KG1 (cell line): ENCODE data around the gene GALNT12.

Experiments used
- DNase-seq: peaks from one replicate; lab custom pipeline; 2025; lab: John Stamatoyannopoulos, UW

The GALNT12 gene

DNA sequence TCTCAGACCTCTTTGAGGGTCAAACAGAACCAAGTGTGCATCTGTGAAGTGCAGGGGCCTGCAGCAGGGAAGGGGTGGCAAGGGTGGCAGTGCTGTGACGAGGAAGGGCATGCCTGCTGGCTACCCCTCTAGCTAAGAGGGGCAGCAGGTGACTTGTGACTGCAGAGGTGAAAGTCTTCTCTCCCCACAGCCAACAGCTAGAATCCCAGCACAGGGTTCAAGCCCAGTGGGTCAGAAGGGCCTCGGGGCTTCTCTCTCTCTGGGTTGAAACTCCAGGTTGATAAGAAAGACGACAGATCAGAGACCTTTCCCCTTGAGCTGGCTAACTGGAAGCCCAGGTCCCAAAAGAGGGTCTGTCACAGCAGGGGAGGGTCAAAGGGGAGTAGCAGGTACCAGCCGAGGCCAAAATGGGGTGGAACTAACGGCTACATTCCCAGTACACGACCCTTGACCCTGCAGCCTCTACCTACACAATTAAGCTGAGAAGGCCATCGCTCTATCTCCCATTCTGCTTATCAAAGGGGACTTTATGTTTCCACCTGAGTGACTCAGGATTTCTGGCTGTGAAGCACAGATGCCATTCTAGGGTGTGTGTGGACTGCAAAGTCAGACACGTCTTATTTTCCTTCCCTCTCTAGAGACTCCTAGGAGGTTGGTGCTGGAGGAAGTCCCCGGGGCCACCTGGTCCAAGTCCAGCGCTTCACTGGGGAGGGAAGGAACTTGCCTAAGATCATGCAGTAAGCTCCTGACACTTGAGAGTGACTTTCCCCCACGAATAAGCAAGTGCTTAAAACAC lies 25.7 kb upstream of the GALNT12 start:
- DNase-seq = no peak

DNA sequence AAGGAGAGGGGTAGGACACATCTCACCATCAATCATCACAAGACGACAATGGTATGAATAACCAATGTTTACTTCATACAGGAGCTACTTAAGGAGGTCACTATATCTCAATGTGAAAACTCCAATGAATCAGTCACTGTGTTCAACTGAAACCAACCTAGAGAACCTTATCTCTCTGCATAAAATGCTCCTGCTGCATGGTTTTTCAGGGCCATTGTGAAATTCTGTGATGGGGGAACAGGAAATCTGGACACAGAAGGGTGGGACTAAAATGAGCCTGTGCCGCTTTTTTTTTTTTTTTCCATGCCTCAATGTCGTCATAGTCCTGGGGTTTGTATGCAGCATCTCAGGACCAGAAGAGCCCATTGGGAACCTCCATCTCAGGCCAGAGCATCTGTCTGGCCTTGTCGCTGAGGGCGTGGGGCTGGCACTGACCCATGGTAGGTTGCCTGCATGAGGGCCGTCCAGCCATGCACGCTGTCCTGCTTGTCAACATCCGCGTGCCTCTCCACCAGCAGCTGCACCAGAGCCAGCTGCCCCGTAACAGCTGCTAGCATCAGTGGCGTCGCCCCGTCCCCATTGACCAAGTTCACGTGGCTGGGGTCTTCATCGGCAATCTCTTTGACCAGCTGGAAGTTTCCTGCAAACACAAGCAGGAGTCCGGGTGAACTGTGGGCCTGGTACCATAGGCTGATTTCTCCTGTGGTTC lies 23.8 kb upstream of the GALNT12 start:
- DNase-seq = no peak

DNA sequence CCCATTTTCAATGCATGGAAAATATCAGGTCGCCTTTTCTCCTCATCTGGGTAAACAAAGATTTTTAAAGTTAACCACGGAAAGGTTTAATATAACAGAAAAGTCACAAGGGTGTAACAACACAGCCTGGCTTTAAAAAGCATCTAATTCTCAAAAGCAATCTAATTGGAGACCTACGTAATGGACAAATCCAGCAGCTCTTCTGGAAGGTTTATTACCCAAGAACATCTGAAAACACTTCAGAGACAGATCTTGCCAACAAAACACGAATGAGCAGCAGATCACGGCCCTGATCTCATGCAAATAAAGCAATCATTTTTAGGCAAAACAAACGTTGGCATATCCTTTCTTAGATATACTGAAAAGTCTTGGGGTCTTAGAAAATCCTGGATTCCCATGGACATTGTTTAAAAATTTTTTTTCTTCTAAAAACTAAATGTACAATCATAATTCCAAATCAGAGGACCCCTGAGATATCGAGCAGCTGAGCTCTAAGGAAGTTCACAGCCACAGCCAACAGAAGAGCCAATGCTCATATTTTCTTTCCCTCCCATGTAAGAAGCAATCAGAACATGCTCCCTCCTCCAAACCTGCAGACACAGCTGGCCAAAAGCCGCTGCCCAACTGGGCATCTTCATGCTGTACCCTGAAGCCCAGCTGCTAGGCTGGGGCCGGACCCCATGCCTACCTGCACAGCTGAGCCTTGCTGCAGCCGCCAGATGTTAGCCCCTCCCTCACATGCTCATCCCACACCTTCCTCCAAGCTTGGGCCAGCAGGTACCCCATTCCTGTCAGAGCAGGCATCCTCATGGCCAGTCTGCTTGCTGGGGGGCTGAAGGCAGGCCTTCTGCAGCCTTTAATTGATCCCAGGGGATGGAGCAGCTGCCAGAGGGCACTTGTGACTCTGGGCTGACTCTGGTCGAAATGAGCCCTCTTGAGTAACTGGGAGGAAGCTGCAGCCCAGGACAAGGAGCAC lies 22.4 kb upstream of the GALNT12 start:
- DNase-seq = no peak

DNA sequence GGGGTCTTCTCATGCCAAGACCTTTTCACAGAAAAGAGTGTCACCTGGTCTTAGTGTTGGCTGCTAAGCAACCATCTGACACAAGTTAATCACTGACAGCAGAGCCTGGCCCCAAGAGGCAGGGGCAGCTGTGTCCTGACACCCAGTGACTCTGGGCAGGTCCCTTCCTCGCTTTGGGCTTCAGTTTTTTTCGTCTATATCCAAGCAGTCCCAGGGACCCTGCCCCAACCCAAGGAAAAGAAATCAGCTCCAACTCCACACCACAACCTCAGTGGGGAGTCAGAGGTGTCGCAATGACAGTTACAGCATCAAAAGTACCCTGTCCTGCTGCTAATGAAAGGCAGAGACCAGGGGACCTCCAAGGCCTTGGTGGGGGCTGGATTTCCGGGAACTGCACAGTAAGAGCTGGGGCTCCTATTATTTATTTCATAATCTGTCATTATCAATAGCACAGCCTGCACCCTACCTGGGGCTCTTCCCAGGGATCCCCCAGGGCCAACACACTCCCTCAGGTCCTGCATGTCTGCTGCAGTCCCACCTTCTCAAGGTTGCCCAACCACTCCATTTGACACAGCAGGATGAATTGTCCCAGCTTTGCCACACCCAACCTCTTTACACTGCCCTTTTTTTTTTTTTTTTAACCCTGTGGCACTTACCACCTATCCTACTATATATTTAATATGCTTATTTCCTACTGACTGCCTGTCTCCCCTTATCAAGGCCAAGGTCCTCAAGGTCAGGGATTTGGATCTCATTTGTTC lies 20.5 kb upstream of the GALNT12 start:
- no peak for DNase-seq

DNA sequence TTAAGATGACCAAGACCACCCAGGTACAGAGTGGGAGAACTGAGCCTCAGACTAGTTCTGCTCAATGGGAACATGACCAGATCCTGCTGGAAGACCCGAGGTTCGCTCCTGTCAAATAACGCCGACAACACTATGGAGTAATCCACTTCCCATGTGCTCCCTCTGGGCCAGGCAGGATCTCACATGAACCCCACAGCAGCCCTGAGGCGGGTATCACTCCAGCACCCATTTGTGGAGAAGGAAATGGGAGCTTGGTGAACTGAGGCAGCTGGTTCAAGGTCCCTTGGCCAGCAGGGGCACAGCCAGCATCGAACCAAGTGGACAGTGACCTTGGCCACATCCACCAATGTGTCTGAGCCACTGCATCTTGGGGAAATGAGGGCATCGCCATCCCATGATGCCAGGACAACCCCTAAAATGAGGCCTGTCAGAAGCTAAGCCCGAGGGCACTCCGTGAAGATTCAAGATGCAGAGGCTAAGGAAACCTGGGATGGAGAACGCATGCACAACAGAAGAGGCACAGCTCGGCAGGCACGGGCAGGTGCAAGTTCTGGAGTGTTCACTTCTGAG lies 19.6 kb upstream of the GALNT12 start:
- DNase-seq = no peak

DNA sequence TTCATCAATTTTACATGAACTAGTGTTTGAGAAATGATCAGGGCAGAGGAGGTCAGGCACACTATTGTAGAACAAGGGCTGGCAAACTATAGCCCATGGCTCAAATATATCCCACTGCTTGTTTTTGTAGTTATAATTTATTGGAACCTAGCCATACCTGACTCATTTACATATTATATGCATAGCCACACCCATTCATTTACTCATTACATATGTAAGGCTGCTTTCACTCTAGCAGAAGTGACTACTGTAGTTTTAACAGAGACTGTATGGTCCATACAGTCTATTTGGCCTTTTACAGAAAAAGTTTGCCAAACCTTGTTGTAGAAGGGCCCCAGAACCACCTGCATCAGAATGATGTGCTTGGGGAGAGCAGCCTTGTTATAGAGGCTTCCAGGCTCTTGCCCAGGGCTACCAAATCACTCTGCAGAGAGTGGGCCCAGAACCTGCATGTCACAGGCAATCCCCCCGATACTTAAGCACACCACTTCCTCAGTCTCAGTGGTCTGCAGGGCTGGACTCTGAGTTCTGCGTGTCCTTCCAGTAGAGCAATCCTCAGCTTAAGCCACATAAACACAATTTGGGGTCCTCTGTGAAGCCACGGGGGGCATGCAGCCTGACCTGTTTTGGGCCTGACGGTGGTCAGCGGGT lies 17.9 kb upstream of the GALNT12 start:
- no peak for DNase-seq

DNA sequence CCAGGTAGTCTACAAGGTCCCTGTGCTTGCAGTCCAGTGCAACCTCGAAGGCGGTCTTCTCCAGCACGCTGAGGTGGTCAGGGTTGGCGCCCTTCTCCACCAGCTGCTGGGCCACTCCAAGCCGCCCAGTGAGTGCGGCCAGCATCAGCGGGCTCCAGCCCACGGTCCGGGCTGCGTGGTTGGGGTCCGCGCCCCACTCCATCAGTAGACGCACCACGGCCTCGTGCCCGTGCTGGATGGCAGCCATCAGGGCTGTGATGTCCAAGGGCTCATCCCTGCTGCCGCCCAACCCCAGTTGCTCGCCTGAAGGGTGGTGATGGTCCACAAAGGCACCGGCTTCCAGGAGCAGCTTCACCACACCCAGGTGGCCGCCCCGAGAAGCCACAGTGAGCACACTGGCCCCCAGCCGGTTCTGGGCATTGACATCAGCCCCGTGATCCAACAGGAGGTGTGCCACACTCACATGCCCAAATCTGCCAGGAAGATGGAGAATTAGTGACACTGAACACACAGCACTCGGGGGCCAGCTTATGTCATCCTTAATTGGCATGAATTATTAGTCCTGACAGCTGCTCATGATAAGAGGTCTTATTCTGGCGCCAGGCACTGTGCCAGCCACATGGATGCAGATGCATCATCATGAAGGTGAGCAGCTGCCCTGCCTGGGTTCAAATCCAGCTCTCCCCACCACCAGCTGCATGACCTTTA lies 17.2 kb upstream of the GALNT12 start:
- DNase-seq = no peak

DNA sequence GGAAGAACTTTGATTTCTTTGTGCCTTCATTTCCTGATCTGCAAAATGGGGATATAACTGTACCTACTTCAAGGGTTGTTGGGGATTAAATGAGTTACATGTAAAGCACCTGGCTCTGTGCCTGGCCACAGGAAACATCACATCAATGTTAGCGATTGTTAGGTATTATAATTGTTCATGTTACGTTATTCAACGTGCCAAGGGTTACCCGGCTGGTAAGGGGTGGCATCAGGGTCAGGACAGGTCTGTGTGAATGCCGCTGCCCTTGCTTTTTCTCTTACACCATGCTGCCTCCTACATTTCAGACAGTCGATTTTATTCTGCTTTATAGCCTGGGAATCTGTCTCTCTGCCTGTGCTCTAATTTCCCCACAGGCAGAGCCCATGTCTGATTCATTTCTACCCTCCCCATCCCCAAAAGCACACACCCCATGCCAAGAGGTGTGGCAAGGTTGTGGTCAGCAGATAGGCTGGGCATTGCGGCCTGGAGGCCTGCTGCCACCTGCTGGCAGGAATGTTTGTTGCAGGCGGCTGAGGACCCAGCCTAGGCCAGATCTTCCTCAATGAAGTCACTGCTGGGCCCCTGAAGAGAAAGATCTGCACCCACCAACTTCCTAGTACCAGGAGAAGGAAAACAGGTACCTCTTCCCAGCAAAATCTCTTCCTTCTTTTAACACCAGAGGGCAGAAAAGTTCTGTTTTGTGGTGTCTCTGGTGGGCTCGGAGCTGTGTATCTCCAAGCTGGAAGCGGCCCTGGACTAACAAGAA lies 16.4 kb upstream of the GALNT12 start:
- peak; percentile 30 for DNase-seq

DNA sequence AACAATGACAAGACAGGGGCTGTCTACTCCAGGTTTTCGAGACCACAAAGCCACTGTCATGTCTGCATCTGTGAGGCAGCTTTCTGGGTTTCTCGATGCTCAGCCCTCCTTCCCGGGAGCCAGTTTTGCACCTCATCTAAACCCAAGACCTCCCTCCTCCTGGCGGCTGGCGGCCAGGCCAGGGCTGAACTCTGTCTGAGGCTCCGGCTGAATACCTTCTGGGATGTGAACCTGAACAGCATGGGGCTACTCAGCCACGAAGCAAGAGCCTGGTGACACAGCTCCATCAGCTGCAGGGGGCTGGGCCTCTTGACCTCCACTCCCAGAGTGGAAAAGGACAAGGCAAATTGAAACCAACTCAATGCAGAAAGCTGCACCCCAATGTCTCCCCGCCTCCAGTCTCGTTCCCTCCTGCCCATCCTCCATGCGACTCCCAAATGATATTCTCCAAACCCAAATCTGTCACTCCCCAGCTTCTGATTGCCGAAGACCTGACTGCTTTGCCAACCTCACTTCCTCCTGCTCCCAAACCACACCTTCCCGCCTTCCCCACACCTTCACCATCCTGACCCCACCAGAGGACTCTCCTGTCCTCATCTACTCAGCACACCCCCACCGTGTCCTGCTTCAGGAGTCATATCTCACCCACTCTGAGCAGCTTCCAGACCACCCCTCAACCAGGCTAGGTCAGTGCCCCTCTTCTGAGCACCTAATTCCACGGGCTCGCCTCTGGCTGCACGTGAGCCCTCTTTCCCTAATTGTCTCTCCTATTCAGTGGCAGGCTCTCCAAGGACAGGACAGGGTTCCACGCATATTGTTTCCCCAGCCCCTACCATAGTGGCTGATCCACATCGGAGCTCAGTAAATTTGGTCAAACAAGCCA lies 15.6 kb upstream of the GALNT12 start:
- no peak for DNase-seq

DNA sequence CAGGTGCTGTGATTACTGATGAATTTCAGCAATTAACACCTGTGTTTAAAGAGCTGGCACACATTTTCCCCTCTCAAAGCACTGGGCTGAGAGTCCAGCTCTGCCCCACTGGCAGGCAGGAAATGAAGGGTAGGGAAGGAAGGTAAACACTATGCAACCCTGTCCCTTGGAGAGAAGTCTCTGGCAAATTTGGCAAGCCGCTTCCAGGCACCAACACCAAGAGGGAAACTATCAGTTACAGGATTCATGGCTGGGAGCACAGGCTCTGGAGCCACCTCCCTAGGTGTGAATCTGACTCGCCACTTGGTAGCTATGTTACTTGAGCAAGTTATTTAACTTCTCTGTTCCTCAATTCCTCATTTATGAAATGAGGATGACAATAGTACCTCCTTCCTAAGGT lies 14.4 kb upstream of the GALNT12 start:
- DNase-seq = no peak

DNA sequence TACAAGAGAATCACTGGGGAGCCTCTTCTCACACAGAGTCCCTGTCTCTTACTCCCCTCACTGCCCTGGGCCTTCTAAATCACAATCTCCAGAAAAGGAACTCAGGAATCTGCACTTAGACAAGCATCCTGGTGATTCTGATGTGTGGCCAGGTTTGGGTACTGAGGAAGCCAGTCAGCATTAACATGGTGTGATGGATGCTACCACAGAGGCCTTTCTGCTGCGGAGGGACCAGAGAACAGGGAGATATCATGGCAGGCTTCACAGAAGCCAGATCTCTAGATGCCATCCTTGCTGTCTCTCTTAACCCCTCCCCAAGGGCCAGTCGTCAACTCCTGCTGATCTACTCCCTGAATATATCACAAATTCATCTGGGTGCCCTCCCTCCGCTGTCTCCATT lies 12.7 kb upstream of the GALNT12 start:
- no peak for DNase-seq

DNA sequence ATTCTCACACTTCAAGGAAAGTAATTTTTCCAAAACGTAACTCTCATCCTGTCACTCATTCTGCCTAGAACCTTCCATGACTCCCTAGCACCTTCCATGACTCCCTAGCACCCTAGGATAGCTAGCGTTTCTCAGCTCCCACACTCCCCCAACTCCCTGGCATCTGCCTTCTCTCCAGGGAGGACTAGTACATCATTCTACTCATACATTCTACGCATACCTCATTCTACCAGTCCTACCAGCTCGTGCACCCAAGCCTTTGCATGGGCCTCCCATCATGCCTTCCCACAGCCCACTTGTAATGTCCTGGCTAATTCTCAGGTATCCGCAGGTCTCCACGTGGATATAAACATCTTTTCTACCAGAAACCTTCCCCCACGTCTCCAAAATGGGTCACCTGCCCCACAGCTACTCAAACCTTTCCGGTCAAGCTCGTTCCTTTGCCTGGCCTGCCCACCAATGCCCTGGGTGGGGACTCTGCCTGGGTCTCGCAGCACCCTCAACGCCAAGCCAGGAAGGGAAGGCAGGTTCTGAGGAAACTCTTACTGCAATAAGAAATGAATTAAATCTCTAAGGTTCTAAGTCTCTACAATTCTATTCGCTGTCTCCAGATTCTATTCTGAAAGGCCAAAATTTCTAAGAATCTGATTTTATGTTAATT lies 12.0 kb upstream of the GALNT12 start:
- DNase-seq = no peak

DNA sequence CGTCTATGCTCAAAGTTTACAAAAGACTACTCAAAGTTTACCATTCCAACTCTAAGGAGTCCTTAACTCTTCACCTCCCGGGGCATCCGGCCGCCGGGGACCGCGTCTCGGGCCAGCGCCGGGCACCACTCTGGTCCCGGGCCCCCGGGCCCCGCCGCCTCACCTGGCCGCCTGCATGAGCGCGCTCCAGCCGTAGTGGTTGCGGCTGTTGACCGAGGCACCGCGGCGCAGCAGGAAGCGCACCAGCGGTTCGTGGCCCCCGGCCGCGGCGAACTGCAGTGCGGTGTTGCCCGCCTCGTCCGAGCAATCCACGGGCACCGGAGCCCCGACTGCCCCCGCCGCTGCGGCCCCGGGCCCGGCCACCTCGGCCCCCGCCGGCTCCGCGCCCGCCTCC lies 11.5 kb upstream of the GALNT12 start:
- DNase-seq = no peak

DNA sequence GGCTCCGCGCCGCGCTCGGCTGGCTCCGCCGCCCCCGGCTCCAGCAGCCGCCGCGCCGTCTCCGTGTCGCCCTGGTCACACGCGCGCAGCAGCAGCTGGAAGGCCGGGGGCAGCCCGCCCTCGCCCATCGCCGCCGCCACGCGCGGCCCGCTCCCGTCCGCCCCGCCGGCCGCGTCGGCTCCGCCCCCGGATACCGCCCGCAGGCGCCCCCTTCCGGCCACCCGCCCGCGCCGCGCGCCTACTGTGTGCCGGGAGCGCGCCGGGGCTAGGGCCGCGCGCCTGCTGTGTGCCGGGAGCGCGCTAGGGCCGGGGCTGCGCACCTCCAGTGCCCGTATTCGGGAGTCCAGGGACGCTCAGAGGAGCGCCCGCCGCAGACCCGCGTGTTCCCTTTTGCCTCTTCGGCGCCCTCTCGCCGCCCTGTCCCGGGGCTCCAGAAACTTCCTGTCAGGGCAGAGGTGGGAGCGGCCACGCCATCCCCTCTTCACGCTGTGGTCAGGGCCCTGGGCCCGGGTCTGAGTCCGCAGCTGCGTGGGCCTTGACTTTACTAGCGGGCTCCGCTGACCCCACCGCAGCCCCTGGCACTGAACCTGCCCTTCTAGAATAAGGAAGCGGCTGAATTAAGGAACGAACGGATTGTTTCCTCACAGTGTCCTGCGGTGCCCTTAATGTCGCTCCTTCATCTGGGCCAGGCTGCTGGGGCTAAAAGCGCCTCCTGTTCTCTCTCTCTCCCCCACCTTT lies 10.9 kb upstream of the GALNT12 start, which contains the start of gene ANKS6:
ANKS6 (minus strand) TSS at position 192 of the 738 bp plus-strand sequence; CDS start at position 128, 64 bp downstream.
- peak; percentile 51 for DNase-seq

DNA sequence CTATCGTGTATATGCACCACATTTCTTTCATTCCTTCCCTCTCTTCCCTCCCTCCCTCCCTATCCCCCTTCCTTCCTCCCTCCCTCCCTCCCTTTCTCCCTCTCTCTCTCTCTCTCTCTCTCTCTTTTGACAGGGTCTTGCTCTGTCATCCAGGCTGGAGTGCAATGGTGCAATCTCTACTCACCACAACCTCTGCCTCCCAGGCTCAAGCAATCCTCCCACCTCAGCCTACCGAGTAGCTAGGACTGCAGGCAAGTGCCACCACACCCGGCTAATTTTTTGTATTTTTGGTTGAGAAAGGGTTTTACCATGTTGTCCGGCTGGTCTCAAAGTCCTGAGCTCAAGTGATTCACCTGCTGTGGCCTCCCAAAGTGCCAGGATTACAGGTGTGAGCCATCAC lies 10.0 kb upstream of the GALNT12 start:
- no peak for DNase-seq

DNA sequence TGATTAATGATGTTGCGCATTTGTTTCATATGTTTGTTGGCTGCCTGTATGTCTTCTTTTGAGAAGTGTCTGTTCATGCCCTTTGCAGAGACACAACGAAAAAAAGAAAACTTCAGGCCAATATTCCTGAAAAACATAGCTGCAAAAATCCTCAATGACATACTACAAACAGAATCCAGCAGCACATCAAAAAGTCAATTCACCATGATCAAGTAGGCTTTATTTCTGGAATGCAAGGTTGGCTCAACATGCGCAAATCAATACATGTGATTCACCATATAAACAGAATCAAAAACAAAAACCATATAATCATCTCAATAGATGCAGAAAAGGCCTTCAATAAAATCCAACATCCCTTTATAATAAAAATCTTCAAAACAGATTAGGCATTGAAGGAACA lies 9.2 kb upstream of the GALNT12 start:
- DNase-seq = no peak

DNA sequence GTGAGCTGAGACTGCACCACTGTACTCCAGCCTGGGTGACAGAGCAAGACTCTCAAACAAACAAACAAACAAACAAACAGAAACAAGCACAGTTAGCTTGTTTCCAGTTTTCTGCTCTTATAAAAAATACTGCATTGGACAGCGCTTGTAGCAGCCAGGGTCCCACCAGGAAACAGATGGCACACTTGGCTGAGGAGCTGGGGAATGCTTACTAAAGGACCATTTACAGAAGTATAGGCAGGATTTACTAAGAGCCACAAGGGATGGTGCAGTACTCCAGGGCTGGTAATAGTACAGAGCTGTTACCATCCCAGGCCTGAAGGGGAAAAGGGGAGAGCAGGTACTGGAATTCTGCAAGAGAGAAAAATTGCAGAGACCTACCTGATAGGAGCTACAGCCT lies 5.9 kb upstream of the GALNT12 start:
- DNase-seq = no peak
